DND-41 (cell line): ENCODE data around the gene API5.
"Not testable (repeated sequence)": the region's sequence is repeated elsewhere in the genome, so short reads cannot be mapped to it uniquely, and the experiment has no call there.

Source experiments
- ATAC-seq: fragments of 200-7000 bp; cut with Tn5 transposase; 3 replicates; pipeline ENCODE4 v1.9.1; 2021; ENCODE audit warnings: low read depth; ENCODE audit not compliant: insufficient read depth
- DNase-seq: peaks from one replicate; pipeline ENCODE4 v3.0.0-alpha.2; 2020
- H2AFZ ChIP-seq: 2 replicates; pipeline ENCODE4 v1.6.0; 2012; ENCODE audit warnings: low read depth, low read length
- H3K27ac ChIP-seq: 2 replicates; pipeline ENCODE4 v1.5.1; 2012; ENCODE audit warnings: low read length, inconsistent platforms
- H3K27me3 ChIP-seq: fragments of 200-600 bp; sonication (generic); 2 replicates; pipeline ENCODE4 v1.6.0; 2012; ENCODE audit warnings: low read length, mild to moderate bottlenecking, inconsistent platforms; ENCODE audit not compliant: insufficient read depth, poor library complexity
- H3K36me3 ChIP-seq: 2 replicates; pipeline ENCODE4 v1.5.1; 2012; ENCODE audit warnings: low read length, inconsistent platforms; ENCODE audit not compliant: insufficient read depth
- H3K4me1 ChIP-seq: 2 replicates; pipeline ENCODE4 v1.5.1; 2012; ENCODE audit warnings: mild to moderate bottlenecking, low read length; ENCODE audit not compliant: insufficient read depth
- H3K4me2 ChIP-seq: 2 replicates; pipeline ENCODE4 v1.6.0; 2012; ENCODE audit warnings: mild to moderate bottlenecking, moderate library complexity, low read length, inconsistent platforms; ENCODE audit not compliant: insufficient read depth
- H3K4me3 ChIP-seq, 2 experiments: fragments of 200-600 bp in 1 of 2; shearing (Covaris generic) in 1 of 2; 2 replicates each; pipeline ENCODE4 v1.5.1; 2012 to 2016; ENCODE audit warnings: inconsistent platforms in 2 of 2, low read length in 2 of 2, mild to moderate bottlenecking in 2 of 2, low read depth in 1 of 2, moderate library complexity in 1 of 2
- H3K79me2 ChIP-seq: 2 replicates; pipeline ENCODE4 v1.6.0; 2012; ENCODE audit warnings: low read length, inconsistent platforms; ENCODE audit not compliant: insufficient read depth
- H3K9ac ChIP-seq: 2 replicates; pipeline ENCODE4 v1.6.0; 2012; ENCODE audit warnings: low read depth, mild to moderate bottlenecking, inconsistent platforms, low read length, moderate library complexity
- H3K9me3 ChIP-seq: 2 replicates; pipeline ENCODE4 v1.5.1; 2012; ENCODE audit warnings: low read length, moderate library complexity, mild to moderate bottlenecking, inconsistent platforms; ENCODE audit not compliant: insufficient read depth, severe bottlenecking
- H4K20me1 ChIP-seq: 2 replicates; pipeline ENCODE4 v1.6.0; 2012; ENCODE audit warnings: low read length; ENCODE audit not compliant: insufficient read depth
- CTCF ChIP-seq: IDR thresholded peaks from 2 replicates; pipeline ENCODE4 v1.5.1; 2012; ENCODE audit warnings: borderline replicate concordance, low read length, moderate library complexity, mild to moderate bottlenecking; ENCODE audit not compliant: poor library complexity, severe bottlenecking; ENCODE audit errors: extremely low read depth
- EZH2 ChIP-seq: IDR thresholded peaks from 3 replicates; pipeline ENCODE4 v1.6.1; 2012; ENCODE audit warnings: borderline replicate concordance, low read depth, mild to moderate bottlenecking, moderate library complexity, low read length, inconsistent platforms; ENCODE audit not compliant: severe bottlenecking

API5 gene

GRCh38 chr11:43328482-43328881 lies 16.7 kb downstream of the API5 start:
- no peak overlapping the region for H2AFZ ChIP-seq
- DNase-seq: no peak
- no peaks in the 10 kb centered on the region for H3K27me3 ChIP-seq
- no peak overlapping the region for H3K4me2 ChIP-seq
- H3K79me2 ChIP-seq: 0 out of 2 replicates have a peak, but pooled peaks cover 3% of the 10 kb centered on the region
- no peak overlapping the region for H3K27ac ChIP-seq
- peaks cover 3% of the 10 kb centered on the region for H4K20me1 ChIP-seq
- ATAC-seq: no peak
- no peak overlapping the region for H3K4me3 ChIP-seq
- TF ChIP-seq EZH2: no peak
- TF ChIP-seq CTCF: no peak
- H3K9ac ChIP-seq: no peak overlapping the region
- H3K36me3 ChIP-seq: peaks cover 99% of the 10 kb centered on the region
- H3K9me3 ChIP-seq: no peaks in the 10 kb centered on the region
- H3K4me1 ChIP-seq: no peaks in the 10 kb centered on the region

- Histone ChIP-seq H3K27ac (no peak overlapping the region), H3K9me3 (no peaks in the 10 kb centered on the region), H3K36me3 (peaks cover 48% of the 10 kb centered on the region), H3K4me2 (no peak overlapping the region), H3K4me1 (no peaks in the 10 kb centered on the region), H3K79me2 (no peaks in the 10 kb centered on the region), H2AFZ (no peak overlapping the region), H3K27me3 (no peaks in the 10 kb centered on the region), H3K9ac (no peak overlapping the region), H3K4me3 (no peak overlapping the region), H4K20me1 (no peaks in the 10 kb centered on the region)
- TF ChIP-seq EZH2: no peak
- no peak for TF ChIP-seq CTCF
- no peak for DNase-seq
- ATAC-seq: no peak
These were observed 29.4 kb downstream of the API5 start for GRCh38 chr11:43341159-43341558.

- not testable (repeated sequence) for H3K9ac ChIP-seq, ATAC-seq, H4K20me1 ChIP-seq, H3K27me3 ChIP-seq, H3K79me2 ChIP-seq, H3K4me3 ChIP-seq, DNase-seq, H2AFZ ChIP-seq, H3K4me2 ChIP-seq, H3K36me3 ChIP-seq, H3K9me3 ChIP-seq, H3K27ac ChIP-seq, H3K4me1 ChIP-seq
These were observed 39.6 kb downstream of the API5 start for GRCh38 chr11:43351426-43351825.

- peaks cover under 1% of the 10 kb centered on the region; the same call in 1 of the 2 replicates for H4K20me1 ChIP-seq
- H3K4me3 ChIP-seq: no peak overlapping the region
- H3K4me1 ChIP-seq: peaks cover 11% of the 10 kb centered on the region
- H2AFZ ChIP-seq: no peak overlapping the region
- no peak overlapping the region for H3K9ac ChIP-seq
- peaks cover 10% of the 10 kb centered on the region for H3K79me2 ChIP-seq
- H3K27ac ChIP-seq: no peak overlapping the region
- H3K36me3 ChIP-seq: no peaks in the 10 kb centered on the region; the same call in 1 of the 2 replicates
- no peak for TF ChIP-seq CTCF
- TF ChIP-seq EZH2: no peak
- ATAC-seq (no peak), DNase-seq (no peak)
- no peak overlapping the region for H3K4me2 ChIP-seq
- H3K27me3 ChIP-seq: no peaks in the 10 kb centered on the region
- no peaks in the 10 kb centered on the region for H3K9me3 ChIP-seq
These were observed 42.5 kb downstream of the API5 start for GRCh38 chr11:43354311-43354710.
